Activated CD8-positive, alpha-beta T cell treated with anti-CD3 and anti-CD28 coated beads for 36 hours (primary cell): ENCODE data around the gene SPIC. TPM values are rescaled to one million over a fixed set of nuclear protein-coding genes. Genes with fewer than 3 reads are reported as not detected.

Experiments
- ATAC-seq: fragments of 200-7000 bp; cut with Tn5 transposase; one replicate; pipeline ENCODE4 v1.10.0; 2021; ENCODE audit warnings: mild to moderate bottlenecking, moderate library complexity
- CTCF ChIA-PET: fragments of 350-600 bp; sonication (Branson Sonifier 250); formaldehyde crosslinking; loops from one replicate; lab custom pipeline; 2021; ENCODE audit warnings: antibody characterized with exemption; lab: Charles Lee
- POLR2A ChIA-PET: fragments of 350-600 bp; sonication (Branson Sonifier 250); formaldehyde crosslinking; loops from one replicate; lab custom pipeline; 2021; ENCODE audit warnings: antibody characterized with exemption; lab: Charles Lee
- DNase-seq: peaks from one replicate; pipeline ENCODE4 v3.0.0-alpha.2; 2020
- H3K27ac Mint-ChIP-seq: one replicate; pipeline ENCODE4 v1.8.0; 2021; ENCODE audit warnings: mild to moderate bottlenecking, mixed read lengths
- H3K27me3 Mint-ChIP-seq: one replicate; pipeline ENCODE4 v1.8.0; 2021; ENCODE audit warnings: mixed read lengths
- H3K36me3 Mint-ChIP-seq: one replicate; pipeline ENCODE4 v1.8.0; 2021; ENCODE audit warnings: low read depth, mixed read lengths
- H3K4me1 Mint-ChIP-seq: one replicate; pipeline ENCODE4 v1.8.0; 2021; ENCODE audit warnings: low read depth, mixed read lengths
- H3K4me3 Mint-ChIP-seq: one replicate; pipeline ENCODE4 v1.8.0; 2021; ENCODE audit warnings: mild to moderate bottlenecking, moderate library complexity, mixed read lengths
- H3K9me3 Mint-ChIP-seq: one replicate; pipeline ENCODE4 v1.8.0; 2021; ENCODE audit warnings: mixed read lengths
- intact Hi-C: fragments of 100-400 bp; cut with micrococcal nuclease; formaldehyde crosslinking; loops from one replicate; pipeline ENCODE4 v1.10.0; 2022
- total RNA-seq, 2 experiments: library from RNA; stranded (reverse); gene quantifications; one replicate each; pipeline ENCODE4 v1.2.3, GENCODE V29; 2021
- TF ChIP-seq, protein P1 (sequence below): fragments of 200-600 bp; IDR thresholded peaks from one replicate; pipeline ENCODE4 v1.8.0; 2022; ENCODE audit warnings: antibody characterized with exemption, mild to moderate bottlenecking

The SPIC gene
- total RNA-seq, 2 experiments from 2014 or later, result not detected

DNA sequence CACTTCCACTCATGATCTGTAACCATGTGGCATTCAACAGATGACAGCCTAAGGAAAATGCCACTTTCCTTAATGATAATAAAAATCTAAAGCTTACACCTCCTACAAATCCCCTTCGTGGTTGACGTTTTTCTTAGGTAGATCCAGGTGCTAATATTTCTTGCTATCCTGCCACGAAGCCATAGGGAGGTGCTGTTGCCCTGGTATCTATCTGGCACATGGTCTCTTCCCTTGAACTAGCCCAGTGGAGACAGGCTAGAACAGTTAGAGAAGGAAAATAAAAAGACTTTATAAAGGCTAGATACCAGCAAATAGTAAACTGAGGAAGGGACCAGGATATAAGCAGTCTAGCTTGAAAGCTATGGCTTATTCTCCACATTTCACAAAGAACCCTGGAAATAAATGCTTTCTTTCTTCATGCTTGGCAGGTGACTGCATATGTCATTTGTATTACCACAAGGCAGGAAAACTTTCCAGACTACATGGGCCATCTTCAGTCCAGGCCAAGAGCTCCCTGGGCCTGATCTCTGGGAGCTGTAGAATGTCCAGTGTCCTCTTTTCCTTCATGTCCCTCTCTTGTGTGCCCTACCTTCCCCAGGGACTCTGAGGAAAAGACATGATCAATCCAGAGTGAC, 15.3 kb downstream of the SPIC start:
- ChIA-PET POLR2A (no interaction called here), CTCF (interaction anchor here (0.7 to 1.4 kb wide), 3 partner anchors 10 to 350 kb away, joined by 3 read pairs; no protein-coding TSS in a partner anchor)
- H3K4me3 Mint-ChIP-seq, result no peak overlapping the region
- DNase-seq (peak; percentile 35), ATAC-seq (peak; percentile 49)
- peaks cover 15% of the 10 kb centered on the region for H3K27me3 Mint-ChIP-seq
- no peaks in the 10 kb centered on the region for H3K9me3 Mint-ChIP-seq
- H3K36me3 Mint-ChIP-seq, result no peaks in the 10 kb centered on the region
- no peak overlapping the region for H3K27ac Mint-ChIP-seq
- TF ChIP-seq, protein P1, sequence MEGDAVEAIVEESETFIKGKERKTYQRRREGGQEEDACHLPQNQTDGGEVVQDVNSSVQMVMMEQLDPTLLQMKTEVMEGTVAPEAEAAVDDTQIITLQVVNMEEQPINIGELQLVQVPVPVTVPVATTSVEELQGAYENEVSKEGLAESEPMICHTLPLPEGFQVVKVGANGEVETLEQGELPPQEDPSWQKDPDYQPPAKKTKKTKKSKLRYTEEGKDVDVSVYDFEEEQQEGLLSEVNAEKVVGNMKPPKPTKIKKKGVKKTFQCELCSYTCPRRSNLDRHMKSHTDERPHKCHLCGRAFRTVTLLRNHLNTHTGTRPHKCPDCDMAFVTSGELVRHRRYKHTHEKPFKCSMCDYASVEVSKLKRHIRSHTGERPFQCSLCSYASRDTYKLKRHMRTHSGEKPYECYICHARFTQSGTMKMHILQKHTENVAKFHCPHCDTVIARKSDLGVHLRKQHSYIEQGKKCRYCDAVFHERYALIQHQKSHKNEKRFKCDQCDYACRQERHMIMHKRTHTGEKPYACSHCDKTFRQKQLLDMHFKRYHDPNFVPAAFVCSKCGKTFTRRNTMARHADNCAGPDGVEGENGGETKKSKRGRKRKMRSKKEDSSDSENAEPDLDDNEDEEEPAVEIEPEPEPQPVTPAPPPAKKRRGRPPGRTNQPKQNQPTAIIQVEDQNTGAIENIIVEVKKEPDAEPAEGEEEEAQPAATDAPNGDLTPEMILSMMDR, result peak; percentile 54
- intact Hi-C loops, result loop anchor here (10.0 kb wide), 2 partner anchors 254 to 354 kb away; no protein-coding TSS in a partner anchor
- H3K4me1 Mint-ChIP-seq, result no peaks in the 10 kb centered on the region

DNA sequence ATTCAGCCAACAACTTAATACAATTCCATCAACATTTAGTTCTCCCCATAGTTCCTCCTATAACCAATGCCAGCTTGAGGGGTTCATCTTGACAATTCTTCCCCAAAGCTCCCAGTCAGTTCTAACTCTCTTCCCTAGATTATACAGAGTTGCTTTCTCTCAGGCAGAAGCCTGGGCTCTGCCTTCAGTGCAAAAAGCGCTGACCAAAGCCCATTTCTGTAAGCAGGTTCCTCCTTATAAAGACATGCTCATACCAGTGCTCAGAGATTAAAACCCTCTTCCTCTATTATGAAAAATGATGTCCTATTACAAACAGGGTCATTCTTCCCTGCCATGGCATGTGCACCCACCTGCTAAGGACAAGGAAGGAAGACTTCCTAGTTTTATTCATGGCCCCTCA, 16.2 kb downstream of the SPIC start:
- POLR2A ChIA-PET, result no interaction called here
- ATAC-seq (no peak), DNase-seq (no peak)
- no peaks in the 10 kb centered on the region for H3K9me3 Mint-ChIP-seq
- H3K27ac Mint-ChIP-seq, result no peak overlapping the region
- intact Hi-C loops, result loop anchor here (10.0 kb wide), 2 partner anchors 253 to 353 kb away; no protein-coding TSS in a partner anchor
- H3K27me3 Mint-ChIP-seq, result peaks cover 15% of the 10 kb centered on the region
- CTCF ChIA-PET, result no interaction called here
- H3K4me3 Mint-ChIP-seq, result no peak overlapping the region
- TF ChIP-seq, protein P1, result no peak
- H3K4me1 Mint-ChIP-seq, result no peaks in the 10 kb centered on the region
- H3K36me3 Mint-ChIP-seq, result no peaks in the 10 kb centered on the region

DNA sequence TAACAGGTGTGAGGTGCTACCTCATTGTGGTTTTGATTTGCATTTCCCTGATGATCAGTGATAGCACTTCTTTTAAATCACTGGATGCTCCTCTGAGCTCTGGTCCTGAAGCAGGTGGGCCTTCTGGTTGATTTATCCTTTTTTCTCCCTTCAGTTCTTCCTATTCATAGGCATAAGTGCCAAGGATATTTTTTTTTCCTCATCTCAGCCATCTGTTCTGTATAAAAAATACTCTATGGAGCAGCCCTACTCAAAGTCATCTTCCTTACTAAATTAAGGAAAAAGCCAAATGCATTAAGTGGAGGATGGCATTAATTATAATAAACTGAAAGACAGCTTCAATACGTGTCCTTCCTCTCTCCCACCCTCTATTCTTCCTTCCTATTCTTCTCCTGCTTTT, 18.4 kb downstream of the SPIC start:
- Mint-ChIP-seq H3K4me3 (no peak overlapping the region), H3K27ac (no peak overlapping the region), H3K9me3 (no peaks in the 10 kb centered on the region), H3K4me1 (no peaks in the 10 kb centered on the region), H3K36me3 (no peaks in the 10 kb centered on the region), H3K27me3 (peaks cover 18% of the 10 kb centered on the region)
- ATAC-seq (no peak), DNase-seq (no peak)
- intact Hi-C loops, result loop anchor here (10.0 kb wide), 2 partner anchors 251 to 351 kb away; no protein-coding TSS in a partner anchor
- ChIA-PET CTCF (interaction anchor here (1.1 kb wide), 1 partner anchor 10 kb away, joined by 5 read pairs; no protein-coding TSS in a partner anchor), POLR2A (no interaction called here)
- TF ChIP-seq, protein P1, result no peak

DNA sequence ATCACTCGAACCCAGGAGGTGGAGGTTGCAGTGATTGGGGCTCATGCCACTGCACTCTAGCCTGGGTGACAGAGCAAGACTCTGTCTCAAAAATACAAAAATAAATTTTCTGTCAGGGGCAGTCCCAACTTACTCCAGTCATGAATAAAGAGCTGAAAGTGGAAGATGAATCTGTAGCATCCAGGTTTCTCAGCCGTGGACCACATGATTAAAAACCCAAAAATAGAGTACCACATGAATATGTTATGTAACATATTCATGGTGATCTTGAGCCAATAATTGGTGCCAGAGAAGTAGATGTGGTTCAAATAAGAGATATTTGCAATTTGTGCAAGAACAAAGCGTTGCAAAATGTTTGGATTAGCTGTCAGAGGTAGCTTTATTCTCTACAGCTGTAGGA, 23.1 kb downstream of the SPIC start:
- POLR2A ChIA-PET, result no interaction called here
- no peaks in the 10 kb centered on the region for H3K36me3 Mint-ChIP-seq
- no peak overlapping the region for H3K27ac Mint-ChIP-seq
- no peaks in the 10 kb centered on the region for H3K9me3 Mint-ChIP-seq
- H3K4me1 Mint-ChIP-seq, result no peaks in the 10 kb centered on the region
- peaks cover 17% of the 10 kb centered on the region for H3K27me3 Mint-ChIP-seq
- H3K4me3 Mint-ChIP-seq, result no peak overlapping the region
- ATAC-seq, result no peak
- intact Hi-C loops, result loop anchor here (10.0 kb wide), 2 partner anchors 247 to 347 kb away; no protein-coding TSS in a partner anchor
- no peak for DNase-seq
- CTCF ChIA-PET, result interaction anchor here (0.6 to 0.8 kb wide), 2 partner anchors 22 to 163 kb away, joined by 3 read pairs; no protein-coding TSS in a partner anchor
- TF ChIP-seq, protein P1, result no peak

DNA sequence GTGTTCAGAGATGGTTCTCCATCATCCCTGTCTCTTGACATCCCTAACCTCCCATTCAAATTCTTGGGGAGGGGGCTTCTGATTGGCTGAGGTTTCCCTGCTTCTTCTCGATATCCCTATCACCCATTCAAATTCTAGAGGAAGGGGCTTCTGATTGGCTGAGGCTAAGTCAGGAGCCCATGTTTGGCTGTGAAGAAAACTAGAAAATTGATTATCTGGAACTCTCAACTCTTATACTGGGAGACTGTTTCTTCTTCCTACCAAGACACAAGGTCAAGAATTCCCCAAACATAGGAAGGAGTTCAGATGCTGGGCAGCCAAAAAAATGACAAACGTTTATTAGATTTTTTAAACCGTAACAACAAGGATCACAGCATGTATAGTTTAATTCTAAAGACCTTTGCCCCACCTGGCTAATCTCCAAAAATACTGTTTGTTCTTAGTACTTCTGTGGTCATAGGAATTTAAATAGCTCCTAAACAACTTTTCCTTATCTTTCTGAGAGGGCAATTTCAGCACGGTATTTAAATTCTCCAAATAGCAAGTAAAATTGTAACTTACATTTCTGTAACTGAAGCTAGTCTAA, 26.4 kb downstream of the SPIC start:
- Mint-ChIP-seq H3K27ac (no peak overlapping the region), H3K36me3 (no peaks in the 10 kb centered on the region), H3K4me3 (no peak overlapping the region), H3K27me3 (peaks cover 25% of the 10 kb centered on the region), H3K4me1 (no peaks in the 10 kb centered on the region), H3K9me3 (no peaks in the 10 kb centered on the region)
- intact Hi-C loops, result no loop called here
- DNase-seq, result no peak
- TF ChIP-seq, protein P1, result no peak
- CTCF ChIA-PET, result interaction anchor here (0.8 kb wide), 1 partner anchor 72 kb away, joined by 3 read pairs; no protein-coding TSS in a partner anchor
- POLR2A ChIA-PET, result no interaction called here
- ATAC-seq, result no peak
